Adipose tissue (tissue), 3 donors: Measurements from ENCODE around the gene INTS14. TPM values are rescaled to one million over a fixed set of nuclear protein-coding genes. Genes with fewer than 3 reads are reported as not detected.
"Not testable (repeated sequence)": the region's sequence is repeated elsewhere in the genome, so short reads cannot be mapped to it uniquely, and the experiment has no call there.

ENCODE experiments used
- H3K27ac ChIP-seq: one replicate; pipeline ENCODE4 v1.5.1; 2013; ENCODE audit warnings: low read depth, low read length
- WGBS, 3 donors: extraction: QIAGEN DNeasy Blood & Tissue Kit; methylation state at CpG; one replicate each; pipeline ENCODE4 v1.1.7; 2013; 5-methylcytosine and 5-hydroxymethylcytosine counted together
- polyA plus RNA-seq, 3 donors: library from polyadenylated mRNA; stranded (reverse); fragments of 200-250 nt; gene quantifications; one replicate each; pipeline ENCODE4 v1.2.3, GENCODE V29; 2013
- donor health status: healthy with polysubstance abuse.
- donor health status: Bipolar disorder and iron deficiency.
- donor health status: healthy.

INTS14 gene
- polyA plus RNA-seq, 3 donors, result 15.1 to 17.3 (median 15.7) TPM

DNA sequence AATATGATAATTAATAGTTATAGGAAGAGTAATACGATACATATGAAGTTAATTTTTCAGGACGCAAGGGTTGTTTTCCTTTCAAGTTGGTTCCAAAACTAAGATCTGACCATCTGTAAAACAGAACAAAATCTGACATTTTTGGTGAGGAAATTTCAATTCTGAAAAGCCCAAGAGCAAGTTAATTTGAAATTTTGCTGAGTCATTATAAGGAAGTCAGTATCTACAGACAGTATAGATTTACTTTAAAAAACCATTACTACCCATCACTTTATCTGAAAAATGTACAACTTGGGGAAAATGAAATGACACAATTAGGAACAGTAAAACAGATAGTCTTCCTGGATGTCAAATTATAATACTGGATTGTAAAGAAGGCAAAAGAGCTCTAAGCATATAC is 12.5 kb downstream of the INTS14 start:
- 94 to 96% (median 95%) methylated on average over 2 of the region's 2 CpGs for WGBS, 3 donors
- no peak overlapping the region for H3K27ac ChIP-seq

DNA sequence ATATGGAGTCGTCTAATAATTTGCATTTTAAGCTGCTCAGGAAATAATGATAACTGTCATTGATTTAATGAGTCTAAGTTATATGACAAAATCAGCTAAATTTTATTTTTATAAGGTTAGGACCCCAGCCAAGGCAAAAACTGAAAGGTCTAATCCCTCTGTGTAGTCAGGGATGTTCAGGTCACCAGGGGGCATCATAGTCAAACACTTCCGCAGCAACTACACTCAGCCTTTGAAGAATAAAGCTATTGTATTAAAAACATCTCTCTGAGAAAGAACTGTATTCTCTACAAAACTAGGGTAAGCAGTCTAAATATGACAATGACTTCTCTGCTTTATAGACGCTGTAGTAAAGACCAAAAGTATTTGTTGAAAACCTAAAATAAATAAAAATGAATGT is 15.0 kb downstream of the INTS14 start:
- WGBS, 3 donors, result 65 to 82% (median 76%) methylated on average over 3 of the region's 3 CpGs
- H3K27ac ChIP-seq, result no peak overlapping the region

GRCh38 chr15:65587094-65587493 is 23.8 kb downstream of the INTS14 start:
- WGBS, 3 donors, result 88 to 100% (median 93%) methylated on average over 1 of the region's 1 CpG
- no peak overlapping the region for H3K27ac ChIP-seq

DNA sequence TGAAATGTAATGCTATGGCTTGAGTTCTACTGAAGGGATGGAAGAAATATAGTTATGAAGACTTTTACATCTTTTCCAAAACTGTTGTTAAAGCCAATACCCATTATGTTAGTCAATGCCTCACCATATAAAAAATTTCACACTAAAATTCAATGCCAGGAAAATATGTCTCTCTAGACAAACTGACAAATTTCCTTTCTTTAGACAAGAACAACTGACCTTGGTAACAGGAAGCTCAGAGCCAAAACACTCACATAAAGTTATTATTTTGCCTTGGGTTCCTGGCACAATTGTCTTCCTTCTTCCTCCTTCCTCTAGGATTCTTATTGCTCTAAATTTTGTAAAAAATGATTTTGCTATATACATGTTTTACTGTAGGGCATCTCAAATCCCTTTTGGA is 26.7 kb downstream of the INTS14 start:
- no peak overlapping the region for H3K27ac ChIP-seq

DNA sequence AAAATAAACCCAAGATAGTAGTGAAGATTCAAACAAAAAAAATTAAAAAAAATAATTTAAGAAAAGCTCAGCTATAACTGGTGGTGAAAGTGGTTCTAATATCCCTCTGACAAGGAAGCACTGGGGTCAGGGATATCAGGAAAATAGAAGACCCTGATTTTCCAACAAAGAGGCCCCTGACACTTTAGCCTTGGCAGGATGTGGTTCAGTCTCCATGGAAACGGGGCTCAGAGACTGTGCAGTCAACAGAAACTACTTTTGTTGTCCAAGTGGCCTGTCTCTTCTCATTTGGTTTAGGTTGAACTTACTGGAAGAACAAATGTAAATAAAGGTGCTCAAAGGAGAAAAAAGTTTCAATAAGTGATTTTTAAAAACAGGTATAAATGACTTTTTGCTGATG is 27.2 kb downstream of the INTS14 start:
- no peak overlapping the region for H3K27ac ChIP-seq
- 18 to 46% (median 22%) methylated on average over 1 of the region's 1 CpG for WGBS, 3 donors

DNA sequence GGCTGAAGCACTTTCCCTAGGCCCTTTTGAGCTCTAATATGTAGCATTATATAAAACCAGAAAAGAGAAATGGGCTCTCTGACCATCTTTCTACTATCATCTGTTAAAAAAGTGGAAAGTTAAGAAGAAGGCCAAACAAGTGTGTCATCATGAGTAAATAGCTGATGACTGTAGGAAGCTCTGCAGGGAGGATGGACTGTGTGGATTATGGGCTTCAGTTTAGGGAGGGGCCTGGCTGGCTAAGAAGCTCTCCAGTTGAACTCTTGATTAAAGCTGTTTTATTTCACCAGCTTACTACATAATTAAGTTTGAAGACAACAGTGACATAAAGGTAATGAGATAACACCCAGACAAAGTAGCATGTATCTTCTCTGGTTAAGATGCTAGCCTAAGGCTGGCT is 30.6 kb downstream of the INTS14 start:
- H3K27ac ChIP-seq, result no peak overlapping the region

GRCh38 chr15:65579762-65580161 is 31.2 kb downstream of the INTS14 start:
- H3K27ac ChIP-seq, result no peak overlapping the region
- WGBS, 3 donors, result 75 to 79% (median 78%) methylated on average over 3 of the region's 3 CpGs

DNA sequence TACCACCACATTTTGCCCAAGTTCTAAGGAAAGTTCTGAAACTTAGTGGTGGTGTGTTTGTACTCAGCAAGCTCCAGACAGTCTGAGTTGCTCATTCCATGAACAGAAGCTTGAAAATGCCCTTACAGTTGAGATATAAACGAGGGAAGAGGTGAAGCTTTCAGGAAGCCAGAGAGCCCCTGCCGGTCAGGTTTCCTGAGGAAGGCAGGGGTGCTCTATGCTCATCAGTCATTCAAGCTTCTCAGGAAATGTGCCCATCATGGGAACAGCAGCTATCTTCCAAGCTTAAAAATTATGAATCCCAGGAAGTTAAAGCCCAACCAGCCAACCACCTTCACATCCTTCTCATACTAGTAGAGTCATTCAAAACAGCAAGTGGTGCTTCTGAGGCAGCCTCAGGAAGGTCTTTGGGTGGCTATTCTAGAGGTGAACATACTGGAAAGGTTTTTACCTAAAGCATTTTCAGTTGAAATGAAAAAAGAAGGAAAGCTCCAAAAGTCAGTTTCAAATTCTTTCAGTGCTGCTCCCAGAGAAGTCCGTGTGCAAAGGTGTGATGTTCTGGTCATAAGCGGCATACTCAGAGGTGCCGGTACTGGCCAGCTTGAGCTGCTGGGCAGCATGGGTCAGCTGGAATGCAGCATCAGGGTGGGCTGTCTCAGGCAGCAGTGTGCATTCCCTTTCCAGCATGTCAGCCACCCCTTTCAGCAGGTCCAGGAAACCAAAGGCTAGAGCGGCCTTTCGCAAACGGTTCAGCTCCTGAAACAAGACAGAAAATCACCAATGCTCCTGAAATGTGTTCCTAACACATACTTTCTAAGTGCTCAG is 31.8 kb downstream of the INTS14 start:
- 70 to 79% (median 72%) methylated on average over 8 of the region's 8 CpGs for WGBS, 3 donors
- no peak overlapping the region for H3K27ac ChIP-seq

- WGBS, 3 donors, result 73 to 81% (median 75%) methylated on average over 6 of the region's 6 CpGs
Measured at GRCh38 chr15:65577129-65577996, 33.6 kb downstream of the INTS14 start.

GRCh38 chr15:65576664-65577063 is 34.3 kb downstream of the INTS14 start:
- WGBS, 3 donors, result 97 to 100% (median 100%) methylated on average over 1 of the region's 1 CpG
- H3K27ac ChIP-seq, result no peak overlapping the region

More at GRCh38 chr15:65577129-65577996, 33.6 kb downstream of the INTS14 start:
- no peak overlapping the region for H3K27ac ChIP-seq

GRCh38 chr15:65571971-65572370 is 39.0 kb downstream of the INTS14 start:
- H3K27ac ChIP-seq, result no peak overlapping the region
- WGBS, 3 donors, result 90 to 97% (median 94%) methylated on average over 2 of the region's 2 CpGs

DNA sequence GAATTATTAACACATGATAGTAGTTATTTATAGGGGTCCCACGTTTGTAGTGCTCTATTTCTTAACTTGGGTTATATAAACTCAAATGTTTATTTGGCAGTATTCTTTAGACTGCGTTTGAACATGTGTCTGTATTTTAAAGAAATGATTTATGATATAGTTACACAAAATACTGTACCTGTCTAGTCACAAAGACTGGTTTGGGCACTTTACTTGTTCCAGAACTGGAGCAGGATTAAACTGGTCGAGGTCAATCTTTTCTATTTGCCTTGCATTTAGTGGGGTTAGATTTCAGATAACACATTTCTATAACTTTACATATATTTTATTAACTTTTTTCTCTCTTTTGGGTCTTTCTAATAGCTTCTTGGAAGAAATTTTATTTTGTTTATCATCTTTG is 41.2 kb downstream of the INTS14 start:
- WGBS, 3 donors, result 57 to 91% (median 81%) methylated on average over 3 of the region's 3 CpGs
- no peak overlapping the region for H3K27ac ChIP-seq

DNA sequence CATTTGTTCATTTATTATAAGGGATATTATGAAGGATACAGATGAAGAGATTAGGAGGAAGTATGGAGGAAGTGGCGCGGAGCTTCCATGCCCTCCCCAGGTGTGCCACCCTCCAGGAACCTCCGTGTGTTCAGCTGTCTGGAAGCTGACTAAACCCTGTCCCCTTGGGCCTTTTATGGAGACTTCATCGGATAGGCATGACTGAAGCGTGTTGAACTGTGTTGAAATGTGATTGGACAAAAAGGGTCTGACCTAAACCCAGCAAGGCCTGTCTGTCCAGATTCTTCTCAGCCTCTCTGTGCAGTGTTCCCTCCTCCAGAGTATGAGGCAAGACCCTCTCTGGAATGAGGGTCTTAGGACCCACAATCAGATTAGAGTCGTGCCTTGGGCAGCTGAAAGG is 49.0 kb downstream of the INTS14 start:
- no peak overlapping the region for H3K27ac ChIP-seq
- WGBS, 3 donors, result 83 to 93% (median 92%) methylated on average over 6 of the region's 6 CpGs

DNA sequence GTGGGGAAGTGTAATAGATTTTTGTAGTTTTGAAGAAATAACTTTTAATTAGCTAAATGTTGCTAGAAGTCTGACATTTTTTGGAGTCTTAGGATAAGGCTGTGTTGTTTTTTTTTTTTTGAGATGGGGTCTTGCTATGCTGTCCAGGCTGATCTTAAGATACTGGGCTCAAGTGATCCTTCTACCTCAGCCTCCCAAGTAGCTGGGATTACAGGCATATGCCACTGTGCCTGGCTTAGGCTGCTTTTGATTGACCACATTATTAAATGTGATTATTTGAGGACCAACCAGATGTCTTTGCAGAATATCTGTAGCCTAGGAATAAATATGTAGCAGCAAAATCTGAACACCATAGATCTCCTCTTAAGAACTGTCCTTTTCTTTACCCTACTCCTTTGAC is 51.0 kb downstream of the INTS14 start:
- H3K27ac ChIP-seq, result no peak overlapping the region

- no peak overlapping the region for H3K27ac ChIP-seq
- 83 to 98% (median 95%) methylated on average over 6 of the region's 6 CpGs for WGBS, 3 donors
Measured at GRCh38 chr15:65558997-65559760, 51.8 kb downstream of the INTS14 start.

- no peak overlapping the region for H3K27ac ChIP-seq
- 80 to 86% (median 80%) methylated on average over 5 of the region's 5 CpGs for WGBS, 3 donors
Measured at GRCh38 chr15:65558336-65558735, 52.6 kb downstream of the INTS14 start.

DNA sequence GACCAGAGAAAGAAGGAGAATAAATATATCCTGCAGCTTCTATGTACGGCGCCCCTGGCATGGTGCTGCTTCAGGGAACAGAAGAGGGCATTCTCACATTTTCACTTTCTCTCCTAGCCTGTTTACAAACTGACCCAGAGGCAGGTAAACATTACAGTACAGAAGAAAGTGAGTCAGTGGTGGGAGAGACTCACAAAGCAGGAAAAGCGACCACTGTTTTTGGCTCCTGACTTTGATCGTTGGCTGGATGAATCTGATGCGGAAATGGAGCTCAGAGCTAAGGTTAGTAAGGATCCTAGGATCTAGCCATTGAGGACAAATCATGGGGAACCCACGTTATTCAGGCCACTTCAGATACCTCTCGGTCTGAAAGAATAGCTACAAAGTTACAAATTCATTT is 54.3 kb downstream of the INTS14 start:
- WGBS, 3 donors, result 95 to 96% (median 96%) methylated on average over 7 of the region's 7 CpGs
- no peak overlapping the region for H3K27ac ChIP-seq

GRCh38 chr15:65553691-65554090 is 57.2 kb downstream of the INTS14 start:
- WGBS, 3 donors, result 96 to 99% (median 97%) methylated on average over 3 of the region's 3 CpGs
- H3K27ac ChIP-seq, result no peak overlapping the region

- WGBS, 3 donors, result 94 to 99% (median 98%) methylated on average over 4 of the region's 6 CpGs
- H3K27ac ChIP-seq, result not testable (repeated sequence)
Measured at GRCh38 chr15:65552851-65553250, 58.1 kb downstream of the INTS14 start.
